CD4-positive, alpha-beta memory T cell (primary cell): Measurements from ENCODE around the gene SLFN14. TPM values are rescaled to one million over a fixed set of nuclear protein-coding genes. Genes with fewer than 3 reads are reported as not detected.
A peak's percentile ranks its signal among the peaks of the same experiment; 100 is the strongest.

Source experiments
- CTCF ChIA-PET: fragments of 350-600 bp; sonication (Branson Sonifier 250); formaldehyde crosslinking; loops from one replicate; lab custom pipeline; 2021; ENCODE audit warnings: inconsistent platforms; ENCODE audit not compliant: partially characterized antibody; lab: Charles Lee
- POLR2A ChIA-PET: fragments of 350-600 bp; sonication (Branson Sonifier 250); formaldehyde crosslinking; loops from one replicate; lab custom pipeline; 2021; ENCODE audit not compliant: partially characterized antibody; lab: Charles Lee
- DNase-seq, 5 donors: peaks; one replicate each; pipeline versions ENCODE4 v3.0.0 to v3.0.0-alpha.2; 2020 to 2022; ENCODE audit warnings: mixed read lengths in 1 of 5
- H3K27ac ChIP-seq: one replicate; pipeline ENCODE4 v1.7.0; 2013; ENCODE audit warnings: low read depth, low read length
- H3K27me3 ChIP-seq: 2 replicates; pipeline ENCODE4 v1.7.0; 2013; ENCODE audit warnings: mild to moderate bottlenecking, low read length, moderate library complexity; ENCODE audit not compliant: insufficient read depth
- H3K36me3 ChIP-seq: 2 replicates; pipeline ENCODE4 v1.7.0; 2013; ENCODE audit warnings: mild to moderate bottlenecking, low read length, moderate library complexity; ENCODE audit not compliant: insufficient read depth
- H3K4me1 ChIP-seq: 2 replicates; pipeline ENCODE4 v1.7.0; 2013; ENCODE audit warnings: mild to moderate bottlenecking, low read length, moderate library complexity; ENCODE audit not compliant: insufficient read depth
- H3K4me3 ChIP-seq, 2 donors: one replicate each; pipeline ENCODE4 v1.7.0; 2013; ENCODE audit warnings: low read length in 2 of 2, mild to moderate bottlenecking in 1 of 2
- H3K9me3 ChIP-seq, 2 donors: one replicate each; pipeline ENCODE4 v1.7.0; 2013; ENCODE audit warnings: low read length in 2 of 2, control low read depth in 1 of 2; ENCODE audit not compliant: control insufficient read depth in 1 of 2
- H3K27ac Mint-ChIP-seq, 7 donors: one replicate each; pipeline ENCODE4 v1.8.0; 2020 to 2021; ENCODE audit warnings: mixed read lengths in 7 of 7, mild to moderate bottlenecking in 6 of 7, inconsistent platforms in 3 of 7, moderate library complexity in 3 of 7
- H3K27me3 Mint-ChIP-seq, 2 donors: one replicate each; pipeline ENCODE4 v1.8.0; 2020 to 2021; ENCODE audit warnings: mixed read lengths in 2 of 2
- H3K36me3 Mint-ChIP-seq, 2 donors: one replicate each; pipeline ENCODE4 v1.8.0; 2020 to 2021; ENCODE audit warnings: mixed read lengths in 2 of 2, inconsistent platforms in 1 of 2, mild to moderate bottlenecking in 1 of 2
- H3K4me1 Mint-ChIP-seq, 4 donors: one replicate each; pipeline ENCODE4 v1.8.0; 2020 to 2021; ENCODE audit warnings: mixed read lengths in 4 of 4, mild to moderate bottlenecking in 1 of 4
- H3K4me3 Mint-ChIP-seq, 8 donors: one replicate each; pipeline ENCODE4 v1.8.0; 2020 to 2021; ENCODE audit warnings: mixed read lengths in 8 of 8, mild to moderate bottlenecking in 7 of 8, moderate library complexity in 6 of 8, inconsistent platforms in 3 of 8
- H3K9me3 Mint-ChIP-seq, 8 donors: one replicate each; pipeline ENCODE4 v1.8.0; 2020 to 2021; ENCODE audit warnings: mixed read lengths in 8 of 8, mild to moderate bottlenecking in 5 of 8, inconsistent platforms in 3 of 8, moderate library complexity in 1 of 8
- intact Hi-C: fragments of 100-400 bp; cut with micrococcal nuclease; formaldehyde crosslinking; loops from one replicate; pipeline ENCODE4 v1.15.1; 2023
- polyA plus RNA-seq, 2 donors: library from polyadenylated mRNA; unstranded; fragments of 300-500 nt; fragmentation: Illumina TruSeq; gene quantifications; one replicate each; pipeline ENCODE4 v1.2.3, GENCODE V29; 2021
- total RNA-seq, 2 experiments: library from RNA; stranded (reverse); gene quantifications; one replicate each; pipeline ENCODE4 v1.2.3, GENCODE V29; 2021

The SLFN14 gene
- not detected for total RNA-seq
- under 1 TPM in 1 of 2 donors, not detected in 1; 0.18 TPM for polyA plus RNA-seq

GRCh38 chr17:35560703-35561102, at the start of gene SLFN14:
SLFN14 (minus strand) TSS chr17:35560819; CDS start chr17:35558062, 2,757 bp downstream.
- Histone ChIP-seq H3K4me1 (no peaks in the 10 kb centered on the region), H3K9me3 (no peaks in the 10 kb centered on the region), H3K4me3 (no peak within 1 kb of the TSS), H3K27ac (no peak within 1 kb of the TSS), H3K36me3 (no peaks in the 10 kb centered on the region), H3K27me3 (no peaks in the 10 kb centered on the region)
- intact Hi-C loops = no loop called here
- H3K4me3 Mint-ChIP-seq = no peak within 1 kb of the TSS
- no peaks in the 10 kb centered on the region for H3K9me3 Mint-ChIP-seq
- ChIA-PET POLR2A (interaction anchor here (1.2 kb wide), 1 partner anchor 11 kb away, joined by 3 read pairs; no protein-coding TSS in a partner anchor), CTCF (no interaction called here)
- no peak for DNase-seq
- H3K27ac Mint-ChIP-seq = no peak within 1 kb of the TSS
- peaks cover 1 to 18% of the 10 kb centered on the region in 2 donors for H3K27me3 Mint-ChIP-seq
- H3K36me3 Mint-ChIP-seq = no peaks in the 10 kb centered on the region
- H3K4me1 Mint-ChIP-seq = no peaks in the 10 kb centered on the region

GRCh38 chr17:35609831-35610230, 49.2 kb upstream of the SLFN14 start:
- H3K4me3 Mint-ChIP-seq = no peak overlapping the region
- H3K36me3 Mint-ChIP-seq = peaks cover 29 to 57% of the 10 kb centered on the region in 2 donors
- H3K9me3 Mint-ChIP-seq = no peaks in the 10 kb centered on the region
- no peak for DNase-seq
- H3K27ac Mint-ChIP-seq = peak overlapping the region in 1 of 7 donors; percentile 37
- Histone ChIP-seq H3K27me3 (no peaks in the 10 kb centered on the region), H3K4me3 (no peak overlapping the region), H3K36me3 (peaks cover 39% of the 10 kb centered on the region), H3K9me3 (no peaks in the 10 kb centered on the region), H3K27ac (no peak overlapping the region), H3K4me1 (no peaks in the 10 kb centered on the region)
- H3K27me3 Mint-ChIP-seq = no peaks in the 10 kb centered on the region
- H3K4me1 Mint-ChIP-seq = peaks cover 0 to 4% (median 3%) of the 10 kb centered on the region in 4 donors
- CTCF ChIA-PET = no interaction called here
- POLR2A ChIA-PET = no interaction called here
- intact Hi-C loops = no loop called here

DNA sequence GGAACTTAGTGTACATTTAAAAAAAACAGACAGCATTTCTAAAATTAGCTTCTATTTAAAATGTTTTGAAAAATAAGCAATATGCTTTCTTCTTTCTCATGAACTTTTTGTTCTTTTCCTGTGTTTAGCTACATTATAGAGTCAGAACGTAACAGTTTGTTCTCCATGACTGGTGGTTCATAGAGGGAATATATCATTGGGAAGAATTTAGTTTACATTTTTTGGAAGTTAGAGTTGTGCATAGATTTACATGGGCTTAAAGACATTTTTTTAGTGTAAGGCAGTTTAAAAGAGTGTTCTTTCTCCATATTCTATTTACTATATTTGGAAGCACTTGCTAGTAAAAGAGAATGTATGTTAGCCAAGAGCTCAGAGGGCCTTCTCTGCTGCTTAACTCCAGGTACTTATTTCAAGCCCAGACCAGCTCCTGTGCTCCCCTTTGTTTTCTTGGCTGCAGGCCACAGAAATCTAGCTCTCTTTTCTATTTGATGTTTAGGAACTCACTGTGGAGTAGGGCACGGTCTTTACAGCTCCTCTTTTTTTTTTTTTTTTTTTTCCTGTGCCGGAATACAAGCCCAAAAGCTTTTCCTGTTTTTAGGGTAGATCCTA, 46.7 kb upstream of the SLFN14 start:
- Histone ChIP-seq H3K4me1 (no peaks in the 10 kb centered on the region), H3K27ac (no peak overlapping the region), H3K36me3 (peaks cover 51% of the 10 kb centered on the region), H3K4me3 (no peak overlapping the region), H3K9me3 (no peaks in the 10 kb centered on the region), H3K27me3 (no peaks in the 10 kb centered on the region)
- Mint-ChIP-seq H3K4me1 (peaks cover 0 to 4% (median under 1%) of the 10 kb centered on the region in 4 donors), H3K27me3 (no peaks in the 10 kb centered on the region), H3K9me3 (no peaks in the 10 kb centered on the region), H3K4me3 (no peak overlapping the region), H3K36me3 (peaks cover 42 to 65% of the 10 kb centered on the region in 2 donors), H3K27ac (no peak overlapping the region)
- no peak for DNase-seq
- ChIA-PET CTCF (interaction anchor here (0.7 to 1.7 kb wide), 9 partner anchors 10 to 518 kb away, joined by 3 to 9 read pairs (median 3); no protein-coding TSS in a partner anchor), POLR2A (interaction anchor here (1.3 kb wide), 1 partner anchor 21 kb away, joined by 3 read pairs; no protein-coding TSS in a partner anchor)
- intact Hi-C loops = no loop called here

DNA sequence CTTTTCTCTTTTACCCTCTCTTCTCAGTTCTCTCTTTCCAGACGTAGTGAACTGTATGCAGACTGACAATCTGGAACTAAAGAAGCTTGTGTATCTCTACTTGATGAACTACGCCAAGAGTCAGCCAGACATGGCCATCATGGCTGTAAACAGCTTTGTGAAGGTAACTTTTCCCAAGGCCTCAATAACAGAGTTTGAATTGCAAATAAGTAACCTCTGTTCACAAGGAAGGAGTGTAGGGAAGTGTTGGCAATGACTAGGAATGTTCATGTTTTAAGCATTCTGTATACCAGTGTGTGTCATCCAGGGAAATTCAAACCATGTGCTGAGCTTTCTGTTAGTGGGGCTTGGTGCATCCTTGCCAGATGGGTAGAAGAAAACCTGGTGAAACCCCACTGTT, 45.1 kb upstream of the SLFN14 start:
- Mint-ChIP-seq H3K27me3 (no peaks in the 10 kb centered on the region), H3K27ac (peak overlapping the region in 5 of 7 donors; percentile 11 to 46 (median 22)), H3K4me3 (no peak overlapping the region), H3K36me3 (peaks cover 41 to 68% of the 10 kb centered on the region in 2 donors), H3K9me3 (no peaks in the 10 kb centered on the region), H3K4me1 (peaks cover 0 to 2% (median 0%) of the 10 kb centered on the region in 4 donors)
- no peak overlapping the region for H3K27ac ChIP-seq
- CTCF ChIA-PET = no interaction called here
- intact Hi-C loops = no loop called here
- H3K36me3 ChIP-seq = peaks cover 52% of the 10 kb centered on the region
- H3K4me1 ChIP-seq = no peaks in the 10 kb centered on the region
- H3K27me3 ChIP-seq = no peaks in the 10 kb centered on the region
- no peak overlapping the region for H3K4me3 ChIP-seq
- H3K9me3 ChIP-seq = no peaks in the 10 kb centered on the region
- POLR2A ChIA-PET = no interaction called here
- DNase-seq = no peak

DNA sequence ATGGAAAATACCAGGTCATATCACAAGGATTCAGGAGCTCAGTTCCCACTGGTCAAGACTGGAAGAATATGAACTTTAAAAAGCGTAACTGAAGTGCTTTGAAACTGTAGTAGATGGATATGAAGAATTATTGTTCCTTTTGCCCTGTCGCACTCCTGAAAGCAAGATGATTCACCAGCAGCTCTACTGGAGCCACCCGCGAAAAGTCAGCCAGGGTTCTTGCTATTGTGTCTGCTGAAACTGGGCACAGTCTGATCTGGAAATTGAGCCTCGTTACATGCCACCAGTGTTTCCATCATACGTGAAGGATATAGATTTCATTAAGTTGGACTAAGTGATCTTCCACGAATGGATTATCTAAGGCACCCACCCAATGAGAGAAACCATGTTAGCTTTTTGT, 43.1 kb upstream of the SLFN14 start:
- H3K27ac ChIP-seq = no peak overlapping the region
- no peak for DNase-seq
- H3K9me3 ChIP-seq = no peaks in the 10 kb centered on the region
- Mint-ChIP-seq H3K4me1 (peaks cover 0 to 4% (median 0%) of the 10 kb centered on the region in 4 donors), H3K36me3 (peaks cover 42 to 71% of the 10 kb centered on the region in 2 donors), H3K27ac (peak overlapping the region in 1 of 7 donors; percentile 14), H3K4me3 (no peak overlapping the region), H3K27me3 (no peaks in the 10 kb centered on the region), H3K9me3 (no peaks in the 10 kb centered on the region)
- ChIA-PET POLR2A (no interaction called here), CTCF (interaction anchor here (1.3 to 4.3 kb wide), 3 partner anchors 8 to 160 kb away, joined by 3 to 16 read pairs (median 3); no protein-coding TSS in a partner anchor)
- H3K4me1 ChIP-seq = no peaks in the 10 kb centered on the region
- no peaks in the 10 kb centered on the region for H3K27me3 ChIP-seq
- intact Hi-C loops = no loop called here
- peaks cover 58% of the 10 kb centered on the region for H3K36me3 ChIP-seq
- no peak overlapping the region for H3K4me3 ChIP-seq

- Histone ChIP-seq H3K4me3 (no peak overlapping the region), H3K36me3 (peaks cover 65% of the 10 kb centered on the region), H3K9me3 (no peaks in the 10 kb centered on the region), H3K27ac (no peak overlapping the region), H3K4me1 (no peaks in the 10 kb centered on the region), H3K27me3 (no peaks in the 10 kb centered on the region)
- Mint-ChIP-seq H3K36me3 (peaks cover 50 to 69% of the 10 kb centered on the region in 2 donors), H3K4me3 (no peak overlapping the region), H3K9me3 (no peaks in the 10 kb centered on the region), H3K27ac (peak overlapping the region in 1 of 7 donors; percentile 17), H3K27me3 (no peaks in the 10 kb centered on the region), H3K4me1 (peaks cover 0 to 14% (median 5%) of the 10 kb centered on the region in 4 donors)
- no peak for DNase-seq
- CTCF ChIA-PET = interaction anchor here (1.0 to 1.2 kb wide), 2 partner anchors 10 to 285 kb away, joined by 3 read pairs; no protein-coding TSS in a partner anchor
- intact Hi-C loops = no loop called here
- POLR2A ChIA-PET = interaction anchor here (0.6 kb wide), 1 partner anchor 62 kb away, joined by 4 read pairs; no protein-coding TSS in a partner anchor
These were observed 37.0 kb upstream of the SLFN14 start for GRCh38 chr17:35597604-35598003.

DNA sequence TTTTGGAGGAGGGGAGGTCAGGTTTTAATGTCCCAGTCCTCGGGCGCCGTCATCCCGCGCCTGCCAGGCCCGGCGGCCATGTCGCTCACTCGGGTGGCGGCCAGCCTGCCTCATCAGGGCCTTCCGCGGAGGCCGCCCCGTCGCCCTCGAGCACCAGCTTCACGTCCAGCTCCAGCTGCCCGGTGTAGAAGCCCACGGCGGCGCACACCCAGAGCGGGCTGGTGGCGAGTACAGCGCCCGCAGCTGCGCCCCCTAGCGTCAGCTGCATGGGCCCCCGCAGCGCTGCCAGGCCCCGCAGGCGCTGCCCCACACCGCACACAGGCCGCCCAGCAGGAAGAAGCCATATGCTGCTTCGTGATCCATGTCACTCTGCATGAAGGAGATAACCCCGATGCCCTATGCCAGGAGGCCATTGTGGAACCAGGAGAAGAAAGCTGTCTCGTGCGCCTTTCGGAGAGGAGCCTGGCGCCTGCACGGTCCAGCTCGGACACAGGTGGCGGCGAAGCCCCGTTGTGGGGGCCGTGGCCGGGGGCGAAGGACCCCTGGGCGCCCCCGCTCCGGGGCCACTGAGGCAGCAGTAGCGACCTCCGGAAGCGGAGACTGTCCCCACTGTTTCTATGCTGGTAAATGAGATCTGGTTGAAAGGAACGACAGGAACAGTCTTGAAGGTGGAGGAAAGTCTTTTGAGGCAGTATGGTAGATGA, 36.1 kb upstream of the SLFN14 start:
- Histone ChIP-seq H3K4me1 (peaks cover under 1% of the 10 kb centered on the region), H3K9me3 (no peaks in the 10 kb centered on the region), H3K4me3 (no peak overlapping the region), H3K27me3 (no peaks in the 10 kb centered on the region), H3K36me3 (peaks cover 59% of the 10 kb centered on the region), H3K27ac (no peak overlapping the region)
- Mint-ChIP-seq H3K4me3 (no peak overlapping the region), H3K27ac (peak overlapping the region in 2 of 7 donors; percentile 63 to 68), H3K4me1 (peaks cover 0 to 14% (median 5%) of the 10 kb centered on the region in 4 donors), H3K27me3 (no peaks in the 10 kb centered on the region), H3K9me3 (no peaks in the 10 kb centered on the region), H3K36me3 (peaks cover 49 to 62% of the 10 kb centered on the region in 2 donors)
- intact Hi-C loops = no loop called here
- POLR2A ChIA-PET = no interaction called here
- no peak for DNase-seq
- CTCF ChIA-PET = interaction anchor here (1.0 kb wide), 1 partner anchor 11 kb away, joined by 3 read pairs; no protein-coding TSS in a partner anchor
